Stomach (tissue), 9 donors: ENCODE results near the gene SULT1A1. TPM values are rescaled to one million over a fixed set of nuclear protein-coding genes. Genes with fewer than 3 reads are reported as not detected.

Experiments
- DNase-seq, 2 donors: peaks; one replicate each; pipeline versions ENCODE4 v3.0.0 to v3.0.0-alpha.2; 2013 to 2019
- H3K27ac ChIP-seq, 5 donors: fragments of 200-600 bp in 4 of 5; sonication (generic) in 4 of 5; one replicate each; pipeline ENCODE4 v1.5.1; 2013 to 2019; ENCODE audit warnings: mild to moderate bottlenecking in 1 of 5, moderate library complexity in 1 of 5
- H3K27me3 ChIP-seq, 3 donors: fragments of 200-600 bp; sonication (generic); one replicate each; pipeline ENCODE4 v1.5.1; 2017 to 2019; ENCODE audit warnings: mixed run types in 1 of 3
- H3K36me3 ChIP-seq, 4 donors: fragments of 200-600 bp; sonication (generic); 1 replicate in 3 of 4; 2 replicates in 1 of 4; pipeline ENCODE4 v1.5.1; 2016 to 2019
- H3K4me1 ChIP-seq, 4 donors: fragments of 200-600 bp; sonication (generic); one replicate each; pipeline ENCODE4 v1.5.1; 2016 to 2019
- H3K4me3 ChIP-seq, 4 donors: fragments of 200-600 bp; sonication (generic) in 3 of 4; one replicate each; pipeline ENCODE4 v1.5.1; 2016 to 2019; ENCODE audit warnings: mild to moderate bottlenecking in 1 of 4
- H3K9me3 ChIP-seq, 4 donors: fragments of 200-600 bp; sonication (generic); one replicate each; pipeline ENCODE4 v1.5.1; 2016 to 2019
- EP300 ChIP-seq: sonication (generic); formaldehyde crosslinking; IDR thresholded peaks from one replicate; pipeline ENCODE4 v1.6.1; 2017; ENCODE audit warnings: antibody characterized with exemption
- POLR2A ChIP-seq, 4 donors: fragments of 450-650 bp; IDR thresholded peaks; one replicate each; pipeline ENCODE4 v1.6.1; 2016; ENCODE audit warnings: antibody characterized with exemption in 4 of 4, control low read depth in 2 of 4, mild to moderate bottlenecking in 1 of 4, moderate library complexity in 1 of 4
- POLR2AphosphoS5 ChIP-seq, 3 donors: sonication (generic); formaldehyde crosslinking; IDR thresholded peaks; one replicate each; pipeline ENCODE4 v1.6.1; 2016; ENCODE audit warnings: antibody characterized with exemption in 3 of 3
- WGBS, 5 donors: extraction: QIAGEN DNeasy Blood & Tissue Kit in 3 of 5; methylation state at CpG; one replicate each; pipeline versions ENCODE4 v1.1.5 to v1.1.7; 2013 to 2018; 5-methylcytosine and 5-hydroxymethylcytosine counted together
- intact Hi-C: fragments of 100-400 bp; cut with DNase I; formaldehyde crosslinking; loops from one replicate; pipeline ENCODE4 v1.15.1; 2023; ENCODE audit warnings: low total_unique reads
- polyA plus RNA-seq, 3 donors: library from polyadenylated mRNA; stranded (reverse); fragments of 200-250 nt; gene quantifications; one replicate each; pipeline ENCODE4 v1.2.3, GENCODE V29; 2013
- total RNA-seq, 5 donors: library from RNA; depleted of rRNA; stranded (reverse); fragments of >200 nt; gene quantifications; one replicate each; pipeline versions ENCODE4 v1.1.0 to v1.2.3, GENCODE V29; 2014 to 2016
- TF ChIP-seq, protein P1 (sequence below), 7 experiments: fragments of 450-650 bp in 4 of 7; fragments of 200-600 bp in 3 of 7; sonication (generic) in 3 of 7; IDR thresholded peaks; one replicate each; pipeline ENCODE4 v1.5.1; 2016 to 2019; ENCODE audit warnings: antibody characterized with exemption in 7 of 7, control low read depth in 2 of 7, mild to moderate bottlenecking in 1 of 7
- donor health status: healthy with polysubstance abuse.
- donor health status: Bipolar disorder and iron deficiency.
- donor health status: healthy.

Gene SULT1A1
- total and polyA plus RNA-seq, 8 donors: 6.2 to 99.8 (median 50.6) TPM

- Histone ChIP-seq H3K4me3 (no peak overlapping the region), H3K36me3 (peaks cover 3 to 34% (median 22%) of the 10 kb centered on the region in 4 donors), H3K4me1 (peaks cover 0 to 16% (median 10%) of the 10 kb centered on the region in 4 donors), H3K27ac (no peak overlapping the region), H3K27me3 (no peaks in the 10 kb centered on the region), H3K9me3 (peaks cover 0 to 6% (median 0%) of the 10 kb centered on the region in 4 donors)
- WGBS, 5 donors: 88 to 96% (median 89%) methylated on average over 6 of the region's 6 CpGs
- no peak for DNase-seq
- TF ChIP-seq, protein P1, sequence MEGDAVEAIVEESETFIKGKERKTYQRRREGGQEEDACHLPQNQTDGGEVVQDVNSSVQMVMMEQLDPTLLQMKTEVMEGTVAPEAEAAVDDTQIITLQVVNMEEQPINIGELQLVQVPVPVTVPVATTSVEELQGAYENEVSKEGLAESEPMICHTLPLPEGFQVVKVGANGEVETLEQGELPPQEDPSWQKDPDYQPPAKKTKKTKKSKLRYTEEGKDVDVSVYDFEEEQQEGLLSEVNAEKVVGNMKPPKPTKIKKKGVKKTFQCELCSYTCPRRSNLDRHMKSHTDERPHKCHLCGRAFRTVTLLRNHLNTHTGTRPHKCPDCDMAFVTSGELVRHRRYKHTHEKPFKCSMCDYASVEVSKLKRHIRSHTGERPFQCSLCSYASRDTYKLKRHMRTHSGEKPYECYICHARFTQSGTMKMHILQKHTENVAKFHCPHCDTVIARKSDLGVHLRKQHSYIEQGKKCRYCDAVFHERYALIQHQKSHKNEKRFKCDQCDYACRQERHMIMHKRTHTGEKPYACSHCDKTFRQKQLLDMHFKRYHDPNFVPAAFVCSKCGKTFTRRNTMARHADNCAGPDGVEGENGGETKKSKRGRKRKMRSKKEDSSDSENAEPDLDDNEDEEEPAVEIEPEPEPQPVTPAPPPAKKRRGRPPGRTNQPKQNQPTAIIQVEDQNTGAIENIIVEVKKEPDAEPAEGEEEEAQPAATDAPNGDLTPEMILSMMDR (IDR thresholded peaks at IDR 0.05): no peak
- no peak for TF ChIP-seq POLR2AphosphoS5 (IDR thresholded peaks at IDR 0.05)
- TF ChIP-seq POLR2A (IDR thresholded peaks at IDR 0.05): no peak
- TF ChIP-seq EP300: no peak
- intact Hi-C loops: no loop called here
Measured at GRCh38 chr16:28563218-28563617, 46.6 kb downstream of the SULT1A1 start.

DNA sequence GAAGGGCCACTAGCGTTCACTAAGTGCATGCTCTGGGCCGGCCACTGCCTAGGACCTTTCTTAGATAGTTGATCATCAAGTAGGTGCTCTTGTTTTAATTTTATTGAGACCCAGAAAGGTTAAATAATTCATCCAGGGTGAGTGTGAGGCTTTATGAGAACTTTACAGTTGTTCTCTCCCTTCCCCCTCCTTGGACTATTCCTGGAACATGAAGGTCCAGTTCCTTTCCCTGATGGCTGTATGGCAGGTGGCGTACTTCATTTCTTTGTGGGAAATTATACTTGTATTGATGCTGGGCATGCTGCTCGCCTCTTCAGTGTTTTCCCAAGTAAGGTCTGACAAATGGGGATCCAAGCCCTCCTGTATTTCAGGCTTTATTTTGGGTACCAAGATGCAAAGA is 47.6 kb downstream of the SULT1A1 start:
- intact Hi-C loops: no loop called here
- H3K27ac ChIP-seq: peak overlapping the region in 1 of 5 donors; percentile 16
- no peak overlapping the region for H3K4me3 ChIP-seq

GRCh38 chr16:28561557-28562187 is 48.2 kb downstream of the SULT1A1 start:
- peaks cover 3 to 27% (median 15%) of the 10 kb centered on the region in 4 donors for H3K4me1 ChIP-seq
- no peaks in the 10 kb centered on the region for H3K27me3 ChIP-seq
- 54 to 71% (median 56%) methylated on average over 7 of the region's 7 CpGs for WGBS, 5 donors
- DNase-seq: no peak
- TF ChIP-seq, protein P1 (IDR thresholded peaks at IDR 0.05): no peak
- TF ChIP-seq EP300: no peak
- TF ChIP-seq POLR2A (IDR thresholded peaks at IDR 0.05): no peak
- TF ChIP-seq POLR2AphosphoS5 (IDR thresholded peaks at IDR 0.05): no peak
- peak overlapping the region in 2 of 5 donors; percentile 9 to 16 for H3K27ac ChIP-seq
- H3K36me3 ChIP-seq: peaks cover 3 to 46% (median 35%) of the 10 kb centered on the region in 4 donors
- intact Hi-C loops: no loop called here
- H3K9me3 ChIP-seq: no peaks in the 10 kb centered on the region
- H3K4me3 ChIP-seq: no peak overlapping the region

More for the DNA sequence above, 47.6 kb downstream of the SULT1A1 start:
- H3K9me3 ChIP-seq: peaks cover 0 to 2% (median 0%) of the 10 kb centered on the region in 4 donors
- no peak for DNase-seq
- no peaks in the 10 kb centered on the region for H3K27me3 ChIP-seq
- TF ChIP-seq POLR2AphosphoS5 (IDR thresholded peaks at IDR 0.05) (no peak), POLR2A (IDR thresholded peaks at IDR 0.05) (no peak), EP300 (no peak)
- TF ChIP-seq, protein P1 (IDR thresholded peaks at IDR 0.05): no peak
- 89 to 97% (median 94%) methylated on average over 4 of the region's 4 CpGs for WGBS, 5 donors
- peaks cover 3 to 43% (median 30%) of the 10 kb centered on the region in 4 donors for H3K36me3 ChIP-seq
- peaks cover 0 to 22% (median 12%) of the 10 kb centered on the region in 4 donors for H3K4me1 ChIP-seq

GRCh38 chr16:28558456-28558855 is 51.4 kb downstream of the SULT1A1 start:
- intact Hi-C loops: no loop called here
- no peak overlapping the region for H3K4me3 ChIP-seq
- no peaks in the 10 kb centered on the region for H3K27me3 ChIP-seq
- TF ChIP-seq EP300 (no peak), POLR2A (IDR thresholded peaks at IDR 0.05) (no peak), POLR2AphosphoS5 (IDR thresholded peaks at IDR 0.05) (no peak)
- TF ChIP-seq, protein P1 (IDR thresholded peaks at IDR 0.05): no peak
- DNase-seq: no peak
- H3K4me1 ChIP-seq: peaks cover 20 to 49% (median 35%) of the 10 kb centered on the region in 4 donors
- H3K27ac ChIP-seq: no peak overlapping the region
- WGBS, 5 donors: 70 to 93% (median 89%) methylated on average over 3 of the region's 3 CpGs
- peaks cover 3 to 36% (median 32%) of the 10 kb centered on the region in 4 donors for H3K36me3 ChIP-seq
- H3K9me3 ChIP-seq: no peaks in the 10 kb centered on the region
